ENCODE data around the gene DAPK2.

- TF ChIP-seq CTCF (IDR thresholded peaks at IDR 0.05 in 4 of 5, conservative IDR thresholded peaks at IDR 0.05 in 1 of 5) (no peak), POLR2A (IDR thresholded peaks at IDR 0.05) (no peak)
Observed at GRCh38 chr15:63900306-63900705, 146.0 kb downstream of the DAPK2 start.
